ENCODE data around the gene N4BP3. TPM values are rescaled to one million over a fixed set of nuclear protein-coding genes. Genes with fewer than 3 reads are reported as not detected.
"Not testable (repeated sequence)": the region's sequence is repeated elsewhere in the genome, so short reads cannot be mapped to it uniquely, and the experiment has no call there.

The N4BP3 gene
- total RNA-seq, 1 experiment from 2014 or later: 46.2 TPM

DNA sequence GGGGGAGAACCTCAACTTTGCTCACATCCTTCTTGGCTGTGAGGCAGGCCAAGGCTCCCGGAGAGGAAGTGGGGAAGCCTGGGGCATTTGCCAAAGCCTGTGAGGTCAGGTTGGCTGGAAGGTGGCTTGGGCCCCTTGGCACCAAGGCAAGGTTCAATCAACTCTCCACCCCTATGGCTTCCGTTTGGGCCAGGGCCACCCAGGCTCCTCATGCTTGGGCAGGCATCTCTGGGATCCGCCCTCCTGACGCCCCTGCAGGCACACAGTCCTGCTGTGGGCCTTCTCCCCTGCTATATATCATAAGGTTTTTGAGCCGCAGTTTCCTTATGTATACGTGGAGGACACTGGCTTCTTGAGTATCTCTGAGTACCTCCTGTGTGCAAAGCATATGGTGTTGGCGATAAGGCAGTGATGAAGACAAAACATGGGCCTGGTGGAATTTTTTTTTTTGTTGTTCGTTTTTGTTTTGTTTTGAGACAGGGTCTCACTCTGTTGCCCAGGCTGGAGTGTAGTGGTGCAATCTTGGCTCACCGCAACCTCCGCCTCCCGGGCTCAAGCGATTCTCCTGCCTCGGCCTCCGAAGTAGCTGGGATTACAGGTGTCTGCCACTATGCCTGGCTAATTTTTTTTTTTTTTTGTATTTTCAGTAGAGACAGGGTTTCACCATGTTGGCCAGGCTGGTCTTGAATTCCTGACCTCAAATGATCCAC, 14.1 kb downstream of the N4BP3 start:
- ChIA-PET CTCF (interaction anchor here (0.7 to 1.6 kb wide), 9 partner anchors 11 to 53 kb away, joined by 3 to 16 read pairs (median 4); partner anchors contain the start of gene NHP2), POLR2A (interaction anchor here (0.7 to 4.0 kb wide), 5 partner anchors 11 to 53 kb away, joined by 3 to 60 read pairs (median 4); partner anchors contain the start of gene N4BP3)
- H3K9me3 Mint-ChIP-seq; H3K27me3 Mint-ChIP-seq (ENCODE audit: low read depth); H3K4me3 Mint-ChIP-seq; H3K36me3 Mint-ChIP-seq; DNase-seq (ENCODE audit: low spot score); ATAC-seq: not testable (repeated sequence)
- Mint-ChIP-seq H3K27ac (peak overlapping the region; percentile 100), H3K4me1 (peaks cover 73% of the 10 kb centered on the region)
- TF ChIP-seq, protein P1, sequence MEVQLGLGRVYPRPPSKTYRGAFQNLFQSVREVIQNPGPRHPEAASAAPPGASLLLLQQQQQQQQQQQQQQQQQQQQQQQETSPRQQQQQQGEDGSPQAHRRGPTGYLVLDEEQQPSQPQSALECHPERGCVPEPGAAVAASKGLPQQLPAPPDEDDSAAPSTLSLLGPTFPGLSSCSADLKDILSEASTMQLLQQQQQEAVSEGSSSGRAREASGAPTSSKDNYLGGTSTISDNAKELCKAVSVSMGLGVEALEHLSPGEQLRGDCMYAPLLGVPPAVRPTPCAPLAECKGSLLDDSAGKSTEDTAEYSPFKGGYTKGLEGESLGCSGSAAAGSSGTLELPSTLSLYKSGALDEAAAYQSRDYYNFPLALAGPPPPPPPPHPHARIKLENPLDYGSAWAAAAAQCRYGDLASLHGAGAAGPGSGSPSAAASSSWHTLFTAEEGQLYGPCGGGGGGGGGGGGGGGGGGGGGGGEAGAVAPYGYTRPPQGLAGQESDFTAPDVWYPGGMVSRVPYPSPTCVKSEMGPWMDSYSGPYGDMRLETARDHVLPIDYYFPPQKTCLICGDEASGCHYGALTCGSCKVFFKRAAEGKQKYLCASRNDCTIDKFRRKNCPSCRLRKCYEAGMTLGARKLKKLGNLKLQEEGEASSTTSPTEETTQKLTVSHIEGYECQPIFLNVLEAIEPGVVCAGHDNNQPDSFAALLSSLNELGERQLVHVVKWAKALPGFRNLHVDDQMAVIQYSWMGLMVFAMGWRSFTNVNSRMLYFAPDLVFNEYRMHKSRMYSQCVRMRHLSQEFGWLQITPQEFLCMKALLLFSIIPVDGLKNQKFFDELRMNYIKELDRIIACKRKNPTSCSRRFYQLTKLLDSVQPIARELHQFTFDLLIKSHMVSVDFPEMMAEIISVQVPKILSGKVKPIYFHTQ (CRISPR knock-in tag; IDR thresholded peaks at IDR 0.05): peak; percentile 12; the same call in 1 of the 2 replicates

DNA sequence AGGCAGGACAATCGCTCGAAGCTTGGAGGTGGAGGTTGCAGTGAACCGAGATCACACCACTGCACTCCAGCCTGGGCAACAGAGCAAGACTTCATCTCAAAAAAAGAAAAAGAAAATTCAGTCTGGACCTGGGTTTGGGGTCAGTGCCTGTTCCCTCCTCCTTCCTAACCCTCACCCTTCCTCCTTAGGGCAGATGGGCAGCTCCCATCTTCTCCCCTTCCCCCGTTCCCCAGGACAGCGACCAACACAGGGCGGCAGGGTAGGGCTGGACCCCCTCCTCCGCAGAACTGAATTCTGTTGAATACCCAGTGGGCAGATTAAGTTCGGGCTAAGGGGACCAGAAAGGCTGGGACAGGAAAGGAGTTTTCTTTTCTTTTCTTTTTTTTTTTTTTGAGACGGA, 16.0 kb downstream of the N4BP3 start:
- no peak for DNase-seq (ENCODE audit: low spot score)
- peaks cover 68% of the 10 kb centered on the region for H3K4me1 Mint-ChIP-seq

DNA sequence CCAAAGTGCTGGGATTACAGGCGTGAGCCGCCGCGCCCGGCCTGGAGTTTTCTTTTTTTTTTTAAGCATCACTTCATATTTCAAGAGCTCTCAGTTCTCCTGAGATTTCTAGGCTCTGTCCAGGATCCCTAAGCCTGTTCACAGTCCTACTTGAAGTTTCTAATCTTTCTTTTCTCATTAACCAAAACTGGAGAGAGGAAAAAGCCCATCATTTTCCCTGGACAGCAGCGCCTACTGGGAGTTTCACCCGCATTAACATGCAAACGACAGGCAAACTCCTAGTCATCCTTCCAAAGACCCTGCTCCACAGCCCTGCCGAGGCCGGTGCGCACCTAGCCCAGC, 16.9 kb downstream of the N4BP3 start:
- H3K27me3 Mint-ChIP-seq (ENCODE audit: low read depth); DNase-seq (ENCODE audit: low spot score); H3K9me3 Mint-ChIP-seq; ATAC-seq: not testable (repeated sequence)
- TF ChIP-seq HMGA2 (CRISPR knock-in tag; IDR thresholded peaks at IDR 0.05): 0 out of 2 replicates have a peak, but pooled peaks have one; percentile 12
- Mint-ChIP-seq H3K36me3 (peaks cover 22% of the 10 kb centered on the region), H3K4me3 (peak overlapping the region; percentile 60), H3K27ac (peak overlapping the region; percentile 96), H3K4me1 (peaks cover 65% of the 10 kb centered on the region)
- CTCF ChIA-PET: interaction anchor here (1.6 to 4.5 kb wide), 2 partner anchors 10 to 54 kb away, joined by 7 to 34 read pairs; no protein-coding TSS in a partner anchor
- POLR2A ChIA-PET: interaction anchor here (0.9 to 2.3 kb wide), 3 partner anchors 10 to 19 kb away, joined by 3 to 10 read pairs (median 5); no protein-coding TSS in a partner anchor

More for the DNA sequence above, 16.0 kb downstream of the N4BP3 start:
- no peaks in the 10 kb centered on the region for H3K27me3 Mint-ChIP-seq (ENCODE audit: low read depth)
- TF ChIP-seq, protein P2, sequence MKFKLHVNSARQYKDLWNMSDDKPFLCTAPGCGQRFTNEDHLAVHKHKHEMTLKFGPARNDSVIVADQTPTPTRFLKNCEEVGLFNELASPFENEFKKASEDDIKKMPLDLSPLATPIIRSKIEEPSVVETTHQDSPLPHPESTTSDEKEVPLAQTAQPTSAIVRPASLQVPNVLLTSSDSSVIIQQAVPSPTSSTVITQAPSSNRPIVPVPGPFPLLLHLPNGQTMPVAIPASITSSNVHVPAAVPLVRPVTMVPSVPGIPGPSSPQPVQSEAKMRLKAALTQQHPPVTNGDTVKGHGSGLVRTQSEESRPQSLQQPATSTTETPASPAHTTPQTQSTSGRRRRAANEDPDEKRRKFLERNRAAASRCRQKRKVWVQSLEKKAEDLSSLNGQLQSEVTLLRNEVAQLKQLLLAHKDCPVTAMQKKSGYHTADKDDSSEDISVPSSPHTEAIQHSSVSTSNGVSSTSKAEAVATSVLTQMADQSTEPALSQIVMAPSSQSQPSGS (CRISPR knock-in tag; IDR thresholded peaks at IDR 0.05; ENCODE audit: borderline replicate concordance, low read depth): no peak
- TF ChIP-seq ZNF121 (CRISPR knock-in tag; IDR thresholded peaks at IDR 0.05) (peak; percentile 47; the same call in 1 of the 2 replicates), GABPB1 (CRISPR knock-in tag; IDR thresholded peaks at IDR 0.05) (no peak), JAZF1 (CRISPR knock-in tag; IDR thresholded peaks at IDR 0.05) (no peak), KAT7 (CRISPR knock-in tag; IDR thresholded peaks at IDR 0.05; ENCODE audit: borderline replicate concordance) (no peak), ETV6 (CRISPR knock-in tag; IDR thresholded peaks at IDR 0.05) (no peak)
- TF ChIP-seq, protein P3, sequence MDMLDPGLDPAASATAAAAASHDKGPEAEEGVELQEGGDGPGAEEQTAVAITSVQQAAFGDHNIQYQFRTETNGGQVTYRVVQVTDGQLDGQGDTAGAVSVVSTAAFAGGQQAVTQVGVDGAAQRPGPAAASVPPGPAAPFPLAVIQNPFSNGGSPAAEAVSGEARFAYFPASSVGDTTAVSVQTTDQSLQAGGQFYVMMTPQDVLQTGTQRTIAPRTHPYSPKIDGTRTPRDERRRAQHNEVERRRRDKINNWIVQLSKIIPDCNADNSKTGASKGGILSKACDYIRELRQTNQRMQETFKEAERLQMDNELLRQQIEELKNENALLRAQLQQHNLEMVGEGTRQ (CRISPR knock-in tag; IDR thresholded peaks at IDR 0.05): no peak
- TF ChIP-seq, protein P4, sequence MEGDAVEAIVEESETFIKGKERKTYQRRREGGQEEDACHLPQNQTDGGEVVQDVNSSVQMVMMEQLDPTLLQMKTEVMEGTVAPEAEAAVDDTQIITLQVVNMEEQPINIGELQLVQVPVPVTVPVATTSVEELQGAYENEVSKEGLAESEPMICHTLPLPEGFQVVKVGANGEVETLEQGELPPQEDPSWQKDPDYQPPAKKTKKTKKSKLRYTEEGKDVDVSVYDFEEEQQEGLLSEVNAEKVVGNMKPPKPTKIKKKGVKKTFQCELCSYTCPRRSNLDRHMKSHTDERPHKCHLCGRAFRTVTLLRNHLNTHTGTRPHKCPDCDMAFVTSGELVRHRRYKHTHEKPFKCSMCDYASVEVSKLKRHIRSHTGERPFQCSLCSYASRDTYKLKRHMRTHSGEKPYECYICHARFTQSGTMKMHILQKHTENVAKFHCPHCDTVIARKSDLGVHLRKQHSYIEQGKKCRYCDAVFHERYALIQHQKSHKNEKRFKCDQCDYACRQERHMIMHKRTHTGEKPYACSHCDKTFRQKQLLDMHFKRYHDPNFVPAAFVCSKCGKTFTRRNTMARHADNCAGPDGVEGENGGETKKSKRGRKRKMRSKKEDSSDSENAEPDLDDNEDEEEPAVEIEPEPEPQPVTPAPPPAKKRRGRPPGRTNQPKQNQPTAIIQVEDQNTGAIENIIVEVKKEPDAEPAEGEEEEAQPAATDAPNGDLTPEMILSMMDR (IDR thresholded peaks at IDR 0.05): no peak
- peak overlapping the region; percentile 25; the same call in 1 of the 2 replicates for H3K4me3 Mint-ChIP-seq
- ChIA-PET POLR2A (interaction anchor here (0.6 to 0.8 kb wide), 2 partner anchors 14 to 15 kb away, joined by 3 to 4 read pairs; no protein-coding TSS in a partner anchor), CTCF (interaction anchor here (0.6 to 1.6 kb wide), 4 partner anchors 8 to 1058 kb away, joined by 3 to 7 read pairs (median 4); no protein-coding TSS in a partner anchor)
- ATAC-seq: no peak
- no peaks in the 10 kb centered on the region for H3K9me3 Mint-ChIP-seq
- peak overlapping the region; percentile 100 for H3K27ac Mint-ChIP-seq
- H3K36me3 Mint-ChIP-seq: peaks cover 16% of the 10 kb centered on the region

Measured in WTC11 (cell line).